NCI-H1105 treated with DMSO at 0.1 percent for 48 hours (cell line): ENCODE data around the gene PRKN.
A peak's percentile ranks its signal among the peaks of the same experiment; 100 is the strongest.
"Not testable (repeated sequence)": the region's sequence is repeated elsewhere in the genome, so short reads cannot be mapped to it uniquely, and the experiment has no call there.

ENCODE experiments used
- DNase-seq: peaks from one replicate; lab custom pipeline; 2025; lab: John Stamatoyannopoulos, UW

The PRKN gene

GRCh38 chr6:162450358-162450757 lies 277.2 kb downstream of the PRKN start:
- DNase-seq: no peak

GRCh38 chr6:162448294-162448693 lies 279.3 kb downstream of the PRKN start:
- DNase-seq: no peak

- peak; percentile 51 for DNase-seq
These were observed 284.5 kb downstream of the PRKN start for GRCh38 chr6:162443101-162443500.

- no peak for DNase-seq
These were observed 284.9 kb downstream of the PRKN start for GRCh38 chr6:162442687-162443086.

GRCh38 chr6:162441991-162442390 lies 285.6 kb downstream of the PRKN start:
- DNase-seq: no peak

GRCh38 chr6:162438980-162439379 lies 288.6 kb downstream of the PRKN start:
- no peak for DNase-seq

GRCh38 chr6:162435071-162435470 lies 292.5 kb downstream of the PRKN start:
- no peak for DNase-seq

GRCh38 chr6:162421004-162421403 lies 306.6 kb downstream of the PRKN start:
- no peak for DNase-seq

GRCh38 chr6:162416831-162417537 lies 310.6 kb downstream of the PRKN start:
- DNase-seq: no peak

GRCh38 chr6:162416307-162416706 lies 311.3 kb downstream of the PRKN start:
- DNase-seq: no peak

- no peak for DNase-seq
These were observed 317.6 kb downstream of the PRKN start for GRCh38 chr6:162409741-162410691.

GRCh38 chr6:162408826-162409535 lies 318.6 kb downstream of the PRKN start:
- no peak for DNase-seq

GRCh38 chr6:162404951-162405350 lies 322.6 kb downstream of the PRKN start:
- no peak for DNase-seq

GRCh38 chr6:162403031-162403430 lies 324.5 kb downstream of the PRKN start:
- no peak for DNase-seq

- DNase-seq: no peak
These were observed 332.4 kb downstream of the PRKN start for GRCh38 chr6:162395181-162395580.

GRCh38 chr6:162390961-162391811 lies 336.4 kb downstream of the PRKN start:
- DNase-seq: not testable (repeated sequence)

- DNase-seq: no peak
These were observed 338.1 kb downstream of the PRKN start for GRCh38 chr6:162389343-162390085.

GRCh38 chr6:162388383-162388777 lies 339.2 kb downstream of the PRKN start:
- DNase-seq: no peak

GRCh38 chr6:162387718-162388382 lies 339.7 kb downstream of the PRKN start:
- DNase-seq: no peak

GRCh38 chr6:162385980-162386379 lies 341.6 kb downstream of the PRKN start:
- no peak for DNase-seq
